Hematopoietic multipotent progenitor cell (in vitro differentiated cells): ENCODE data around the gene KRT28. TPM values are rescaled to one million over a fixed set of nuclear protein-coding genes. Genes with fewer than 3 reads are reported as not detected.
A peak's percentile ranks its signal among the peaks of the same experiment; 100 is the strongest.
"Not testable (repeated sequence)": the region's sequence is repeated elsewhere in the genome, so short reads cannot be mapped to it uniquely, and the experiment has no call there.

Experiments used
- DNase-seq, 3 donors: peaks; one replicate each; pipeline ENCODE4 v3.0.0-alpha.2; 2011 to 2015; ENCODE audit warnings: low read depth in 2 of 3, low spot score in 2 of 3
- total RNA-seq: library from RNA; depleted of rRNA; stranded (reverse); fragments of >200 nt; gene quantifications from one replicate; pipeline ENCODE4 v1.2.3, GENCODE V29; 2012

KRT28 gene
- total RNA-seq, 1 donor, result not detected

- no peak for DNase-seq
Observed at GRCh38 chr17:40782450-40782849, 17.3 kb downstream of the KRT28 start, which contains the start of gene KRT27. TSS of gene KRT27 (minus strand) at chr17:40782550. CDS start at chr17:40782493, 57 bp downstream.

GRCh38 chr17:40779181-40779909 is 20.4 kb downstream of the KRT28 start:
- DNase-seq, result peak in 2 of 3 donors; percentile 20 to 26

GRCh38 chr17:40778461-40778860 is 21.3 kb downstream of the KRT28 start:
- no peak for DNase-seq

DNA sequence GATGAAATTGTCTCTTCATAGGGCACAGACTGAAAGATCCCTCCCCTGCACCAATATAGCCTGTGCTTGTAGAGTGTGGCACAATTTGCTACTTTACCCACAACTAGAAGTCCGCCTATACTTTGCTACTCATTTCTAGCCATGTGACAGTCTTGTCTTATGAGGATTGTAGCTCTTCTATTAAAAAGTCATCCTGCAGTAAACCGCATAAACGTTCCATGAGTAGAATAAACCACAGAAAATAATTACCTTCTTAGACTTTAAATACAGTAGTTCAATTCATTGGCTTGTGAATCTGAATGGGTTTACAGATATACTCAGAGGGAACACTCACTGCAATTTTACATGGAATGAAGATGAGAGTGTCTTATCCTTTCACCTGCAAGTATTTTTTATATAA is 21.8 kb downstream of the KRT28 start:
- DNase-seq, result no peak

DNA sequence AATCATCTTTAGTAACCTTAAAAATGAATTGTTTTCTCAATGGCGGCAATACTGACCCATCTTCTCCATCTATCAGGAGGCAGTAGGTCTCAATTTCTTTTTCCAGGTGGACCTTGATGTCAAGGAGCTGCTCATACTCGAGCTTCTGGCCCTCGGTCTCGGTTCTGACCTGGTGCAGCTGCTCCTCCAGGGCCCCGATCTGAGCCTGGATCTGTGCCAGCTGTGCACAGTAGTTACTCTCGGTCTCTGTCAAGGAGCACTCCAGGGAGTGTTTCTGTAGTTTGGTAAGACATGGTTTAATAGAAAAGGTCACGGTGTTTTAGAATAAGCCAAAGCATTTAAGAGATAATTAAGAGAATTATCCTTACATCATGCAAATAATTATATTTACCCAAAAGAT is 22.3 kb downstream of the KRT28 start:
- no peak for DNase-seq

- DNase-seq, result no peak
Observed at GRCh38 chr17:40775945-40776344, 23.8 kb downstream of the KRT28 start.

- DNase-seq, result no peak
Observed at GRCh38 chr17:40772101-40772500, 27.7 kb downstream of the KRT28 start, which contains the start of gene KRT26. TSS of gene KRT26 (minus strand) at chr17:40772201. CDS start at chr17:40772113, 88 bp downstream.

- no peak for DNase-seq
Observed at GRCh38 chr17:40765657-40766056, 34.1 kb downstream of the KRT28 start.

GRCh38 chr17:40763752-40764151 is 36.0 kb downstream of the KRT28 start:
- DNase-seq, result no peak

DNA sequence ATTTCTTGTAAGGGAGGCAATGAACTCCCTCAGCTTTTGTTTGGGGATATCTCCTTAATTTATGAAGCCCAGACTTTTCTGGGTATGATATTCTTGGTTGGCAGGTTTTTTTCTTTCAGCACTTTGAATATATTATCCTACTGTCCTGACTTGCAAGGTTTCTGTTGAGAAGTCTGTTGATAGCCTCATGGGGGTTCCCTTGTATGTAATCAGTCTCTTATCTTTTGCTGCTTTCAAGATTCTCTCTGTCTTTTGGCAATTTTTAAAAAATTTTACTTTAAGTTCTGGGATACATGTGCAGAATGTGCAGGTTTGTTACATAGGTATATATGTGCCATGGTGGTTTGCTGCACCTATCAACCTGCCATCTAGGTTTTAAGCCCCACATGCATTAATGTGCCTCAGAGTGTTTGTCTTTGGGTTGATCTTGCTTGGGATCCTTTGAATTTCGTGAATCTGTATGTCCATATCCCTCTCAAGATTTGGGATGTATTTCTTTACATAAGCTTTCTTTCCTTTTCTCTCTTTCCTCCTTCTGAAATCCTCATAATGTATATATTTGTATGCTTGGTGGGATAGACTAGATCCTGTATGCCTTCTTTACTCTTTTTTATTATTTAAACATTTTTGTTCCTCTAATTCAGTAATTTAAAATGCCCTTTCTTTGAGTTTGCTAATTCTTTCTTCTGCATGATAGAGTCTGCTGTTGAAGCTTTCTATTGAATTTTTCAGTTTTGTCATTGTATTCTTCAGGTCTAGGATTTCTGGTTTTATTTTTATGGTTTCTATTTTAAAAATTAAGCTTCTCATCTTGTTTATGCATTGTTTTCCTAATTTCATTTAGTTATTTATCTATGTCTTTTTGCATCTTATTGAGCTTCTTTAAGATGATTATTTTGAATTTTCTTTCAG is 39.4 kb downstream of the KRT28 start:
- no peak for DNase-seq

- DNase-seq, result no peak
Observed at GRCh38 chr17:40755231-40755630, 44.5 kb downstream of the KRT28 start, which contains the start of gene KRT25. TSS of gene KRT25 (minus strand) at chr17:40755331. CDS start at chr17:40755271, 60 bp downstream.

DNA sequence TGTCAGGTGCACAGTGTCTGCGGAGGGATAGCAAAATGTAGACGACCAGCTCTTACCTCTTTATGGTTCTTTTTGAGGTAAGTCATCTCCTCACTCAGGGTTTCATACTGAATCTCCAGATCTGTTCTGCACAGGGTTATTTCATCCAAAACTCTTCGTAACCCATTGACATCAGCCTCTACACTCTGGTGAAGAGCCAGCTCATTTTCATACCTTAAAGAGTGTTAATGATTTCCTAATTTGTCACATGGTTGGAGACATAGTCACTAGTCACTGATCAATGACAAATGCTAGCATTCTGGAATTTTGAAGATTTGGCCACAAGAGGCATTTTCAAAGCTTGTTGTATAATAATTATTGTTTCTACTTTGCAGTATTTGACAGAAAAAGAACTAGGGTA is 46.0 kb downstream of the KRT28 start:
- DNase-seq, result no peak

DNA sequence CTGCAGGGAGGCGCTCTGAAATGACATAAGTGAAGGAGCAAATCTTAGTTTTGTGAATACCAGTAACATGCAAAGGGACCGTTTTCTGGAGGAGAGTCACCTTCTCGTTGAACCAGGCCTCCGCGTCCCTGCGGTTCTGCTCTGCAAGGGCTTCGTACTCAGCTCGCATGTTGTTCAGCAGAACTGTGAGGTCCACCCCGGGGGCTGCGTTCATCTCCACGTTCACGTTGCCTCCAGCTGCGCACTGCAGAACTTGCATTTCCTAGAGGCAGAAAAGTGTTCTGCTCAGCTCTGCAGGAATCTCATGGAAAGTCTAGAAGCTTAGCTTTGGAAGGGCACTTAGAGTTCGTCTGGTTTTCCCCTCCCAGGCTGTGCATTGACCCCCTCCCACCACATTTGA is 48.7 kb downstream of the KRT28 start:
- DNase-seq, result no peak

DNA sequence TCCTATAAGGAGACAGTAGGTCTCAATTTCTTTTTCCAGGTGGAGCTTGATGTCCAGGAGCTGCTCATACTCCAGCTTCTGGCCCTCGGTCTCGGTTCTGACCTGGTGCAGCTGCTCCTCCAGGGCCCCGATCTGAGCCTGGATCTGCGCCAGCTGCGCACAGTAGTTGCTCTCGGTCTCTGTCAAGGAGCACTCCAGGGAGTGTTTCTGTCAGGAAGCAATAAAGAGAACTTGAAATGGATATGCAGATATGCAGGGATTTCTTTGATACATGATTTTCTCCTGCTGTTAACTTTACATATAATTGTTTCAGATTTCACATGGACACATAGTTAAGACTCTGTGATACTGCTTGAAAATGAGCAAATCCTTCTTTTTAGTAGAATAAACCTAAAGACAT is 49.4 kb downstream of the KRT28 start:
- no peak for DNase-seq

- DNase-seq, result not testable (repeated sequence)
Observed at GRCh38 chr17:40748666-40749065, 51.1 kb downstream of the KRT28 start.

Other genes starting within 250 kb of the KRT28 start
- 4.6 TPM for gene CCR7, start 234.5 kb downstream of the KRT28 start, total RNA-seq
- gene SMARCE1, start 152.1 kb downstream of the KRT28 start, total RNA-seq, result 46.6 TPM
- gene KRT222, start 134.8 kb downstream of the KRT28 start, total RNA-seq, result not detected
- gene KRT24, start 96.2 kb downstream of the KRT28 start, total RNA-seq, result not detected
- gene KRT25, start 44.6 kb downstream of the KRT28 start, total RNA-seq, result not detected
- not detected for gene KRT26, start 27.8 kb downstream of the KRT28 start, total RNA-seq
- gene KRT27, start 17.4 kb downstream of the KRT28 start, total RNA-seq, result not detected
- gene KRT10, start 22.7 kb upstream of the KRT28 start, total RNA-seq, result 3.8 TPM
- gene KRT12, start 67.3 kb upstream of the KRT28 start, total RNA-seq, result not detected
- not detected for gene KRT20, start 85.3 kb upstream of the KRT28 start, total RNA-seq
- gene KRT23, start 137.7 kb upstream of the KRT28 start, total RNA-seq, result under 0.01 TPM
- gene KRT39, start 167.0 kb upstream of the KRT28 start, total RNA-seq, result under 0.01 TPM
- not detected for gene KRT40, start 184.4 kb upstream of the KRT28 start, total RNA-seq
- gene KRTAP3-3, start 194.2 kb upstream of the KRT28 start, total RNA-seq, result not detected
- not detected for gene KRTAP3-2, start 199.9 kb upstream of the KRT28 start, total RNA-seq
- not detected for gene KRTAP3-1, start 209.2 kb upstream of the KRT28 start, total RNA-seq
- gene KRTAP1-5, start 227.2 kb upstream of the KRT28 start, total RNA-seq, result not detected
- gene KRTAP1-4, start 230.2 kb upstream of the KRT28 start, total RNA-seq, result not detected
- not detected for gene KRTAP1-3, start 234.9 kb upstream of the KRT28 start, total RNA-seq
- not detected for gene KRTAP1-1, start 241.5 kb upstream of the KRT28 start, total RNA-seq
- gene KRTAP2-1, start 247.4 kb upstream of the KRT28 start, total RNA-seq, result not detected